GM18508 (cell line): ENCODE results near the gene ZFP62.
A peak's percentile ranks its signal among the peaks of the same experiment; 100 is the strongest.

ENCODE experiments used
- ATAC-seq: cut with Tn5 transposase; IDR thresholded peaks from one replicate; pipeline ENCODE4 v1.9.1; 2021; ENCODE audit warnings: moderate number of reproducible peaks; ENCODE audit not compliant: insufficient read depth, unreplicated experiment

ZFP62 gene

DNA sequence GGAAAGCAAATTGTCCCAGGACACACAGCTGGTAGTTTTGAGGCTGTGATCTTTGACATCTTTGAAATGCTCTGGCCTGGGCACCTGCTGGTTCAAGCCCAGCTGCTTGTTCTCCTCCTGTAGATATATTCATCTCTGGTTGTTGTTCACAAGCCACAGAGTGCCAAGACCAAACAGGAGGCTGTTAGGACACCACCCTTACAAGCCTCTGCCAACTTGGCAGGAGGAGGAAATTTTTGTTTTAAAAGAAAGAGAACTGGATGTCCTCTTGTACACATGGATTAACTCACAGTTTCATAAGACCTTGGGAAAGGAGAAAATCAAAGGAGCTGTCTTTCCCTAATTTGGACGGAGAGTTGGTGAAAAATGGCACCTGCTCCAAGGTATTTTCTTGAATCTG, 8.5 kb upstream of the ZFP62 start:
- ATAC-seq, result no peak

- no peak for ATAC-seq
Observed at GRCh38 chr5:180868960-180869359, 7.9 kb upstream of the ZFP62 start.

DNA sequence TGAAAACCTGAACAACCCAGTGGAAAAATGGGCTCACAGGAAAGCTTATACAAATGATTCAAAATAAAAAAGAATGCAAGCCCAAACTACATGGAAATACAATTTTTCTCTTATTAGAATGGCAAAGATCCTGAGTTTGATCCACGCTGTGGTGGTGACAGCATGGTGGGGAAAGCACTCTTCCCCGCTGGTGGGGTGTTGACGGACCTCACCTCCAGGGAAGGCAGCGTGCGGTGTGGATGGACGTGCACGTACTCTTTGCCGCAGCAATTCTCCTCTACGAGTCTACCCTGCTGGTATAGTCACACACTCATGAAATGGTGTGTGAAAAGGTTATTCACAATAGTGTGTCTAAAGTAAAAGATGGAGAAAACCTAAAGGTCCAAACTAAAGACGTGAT, 5.9 kb upstream of the ZFP62 start:
- ATAC-seq, result no peak

- no peak for ATAC-seq
Observed at GRCh38 chr5:180865981-180866695, 5.1 kb upstream of the ZFP62 start.

- no peak for ATAC-seq
Observed at GRCh38 chr5:180862645-180863044, 1.6 kb upstream of the ZFP62 start.

- ATAC-seq, result peak; percentile 38
Observed at GRCh38 chr5:180860273-180860886, 696 bp downstream of the ZFP62 start.

- ATAC-seq, result no peak
Observed at GRCh38 chr5:180858586-180858985, 2.5 kb downstream of the ZFP62 start.

DNA sequence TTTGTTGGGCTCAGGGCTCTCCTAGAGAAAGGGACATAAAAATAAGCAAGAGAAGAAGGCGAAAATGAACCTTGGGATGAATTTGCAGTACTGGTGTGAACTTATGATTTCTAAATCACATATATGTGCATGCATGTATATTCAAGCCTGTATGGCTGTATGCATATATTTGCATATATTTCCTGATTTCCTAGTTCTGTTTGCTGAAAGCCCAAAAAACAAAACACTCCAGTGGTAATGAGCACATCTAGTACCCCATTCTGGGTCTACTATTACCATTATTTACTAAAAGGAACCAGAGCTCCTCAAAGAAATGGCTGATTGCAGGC, 7.3 kb downstream of the ZFP62 start:
- no peak for ATAC-seq

- no peak for ATAC-seq
Observed at GRCh38 chr5:180853121-180853847, 7.8 kb downstream of the ZFP62 start.

DNA sequence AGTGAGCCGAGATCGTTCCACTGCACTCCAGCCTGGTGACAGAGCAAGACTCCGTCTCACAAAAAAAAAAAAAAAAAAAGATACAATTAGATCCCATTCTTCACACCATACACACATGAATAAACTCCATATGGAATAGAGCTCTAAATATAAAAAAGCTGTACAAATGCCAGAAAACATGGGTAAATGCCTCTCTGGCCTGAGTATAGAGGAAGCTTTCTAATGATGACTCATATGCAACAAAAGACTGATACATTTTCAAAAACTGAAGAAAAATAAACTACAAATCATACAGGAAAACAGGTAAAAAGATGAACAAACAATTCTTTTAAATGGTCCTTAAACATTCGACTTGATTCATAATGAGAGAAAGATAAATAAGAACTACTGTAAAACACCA, 8.6 kb downstream of the ZFP62 start:
- no peak for ATAC-seq

DNA sequence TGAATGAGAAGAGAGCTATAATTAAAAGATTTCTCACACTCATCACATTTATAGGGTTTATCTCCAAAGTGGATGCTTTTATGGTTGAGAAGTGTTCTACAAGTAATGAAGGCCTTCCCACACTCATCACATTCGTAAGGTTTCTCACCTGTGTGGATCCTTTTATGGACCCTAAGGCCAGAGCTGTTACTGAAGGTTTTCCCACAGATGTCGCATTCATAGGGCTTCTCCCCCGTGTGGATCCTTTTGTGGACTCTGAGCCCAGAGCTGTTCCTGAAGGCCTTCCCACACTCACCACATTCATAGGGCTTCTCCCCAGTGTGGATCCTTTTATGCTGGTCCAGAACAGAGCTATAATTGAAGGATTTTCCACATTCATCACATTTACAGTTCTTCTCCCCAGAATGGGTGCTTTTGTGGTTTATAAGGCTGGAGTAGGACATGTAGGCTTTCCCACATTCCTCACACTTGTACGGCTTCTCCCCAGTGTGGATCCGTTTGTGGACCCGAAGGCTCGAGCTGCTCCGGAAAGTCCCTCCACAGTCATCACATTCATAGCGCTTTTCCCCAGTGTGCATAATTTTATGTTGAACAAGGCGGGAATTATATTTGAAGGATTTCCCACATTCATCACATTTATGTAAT, 10.5 kb downstream of the ZFP62 start:
- no peak for ATAC-seq

DNA sequence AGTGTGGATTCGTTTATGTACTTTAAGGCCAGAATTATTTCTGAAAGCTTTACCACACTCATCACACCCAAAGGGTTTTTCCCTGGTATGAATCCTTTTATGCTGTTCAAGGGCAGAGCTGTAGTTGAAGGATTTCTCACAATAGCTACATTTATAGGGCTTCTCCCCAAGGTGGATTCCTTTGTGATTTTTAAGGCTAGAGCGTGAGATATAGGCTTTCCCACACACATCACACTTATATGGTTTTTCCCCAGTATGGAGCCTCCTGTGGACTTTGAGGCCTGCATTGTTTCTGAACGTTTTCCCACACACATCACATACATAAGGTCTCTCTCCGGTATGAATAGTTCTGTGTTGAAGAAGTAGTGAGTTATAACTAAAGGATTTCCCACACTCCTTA, 11.2 kb downstream of the ZFP62 start:
- ATAC-seq, result no peak

DNA sequence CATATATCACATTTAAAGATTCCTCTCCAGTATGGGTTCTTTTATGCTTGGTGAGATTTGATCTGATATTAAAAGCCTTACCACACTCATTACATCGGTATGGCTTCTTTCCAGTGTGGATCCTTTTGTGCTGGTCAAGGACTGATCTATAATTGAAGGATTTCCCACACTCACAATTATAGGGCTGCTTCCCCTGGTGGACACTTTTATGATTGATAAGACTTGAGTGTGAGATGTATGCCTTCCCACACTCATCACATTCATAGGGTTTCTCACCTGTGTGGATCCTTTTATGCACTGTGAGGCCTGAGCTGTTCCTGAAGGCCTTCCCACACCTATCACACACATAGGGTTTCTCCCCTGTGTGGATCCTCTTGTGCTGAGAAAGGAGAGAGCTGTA, 12.2 kb downstream of the ZFP62 start:
- ATAC-seq, result no peak

DNA sequence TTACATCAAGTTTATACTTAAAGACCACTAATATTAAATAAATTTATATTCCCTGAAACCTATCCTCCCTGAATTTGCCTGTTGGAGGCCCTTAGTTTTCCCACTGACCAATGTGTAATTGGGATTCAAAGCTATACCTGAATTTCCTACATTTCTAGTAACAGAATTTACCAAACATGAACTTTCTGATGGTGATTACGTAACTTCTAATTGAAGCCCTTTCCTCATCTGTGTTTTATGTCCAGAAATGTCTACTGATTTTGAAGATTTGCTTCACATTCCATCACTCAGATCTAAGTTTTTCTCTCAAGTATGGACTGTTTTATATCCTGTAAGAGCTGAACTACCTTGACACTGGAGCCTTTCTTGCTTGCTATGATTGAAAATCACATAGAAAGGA, 12.8 kb downstream of the ZFP62 start:
- no peak for ATAC-seq

DNA sequence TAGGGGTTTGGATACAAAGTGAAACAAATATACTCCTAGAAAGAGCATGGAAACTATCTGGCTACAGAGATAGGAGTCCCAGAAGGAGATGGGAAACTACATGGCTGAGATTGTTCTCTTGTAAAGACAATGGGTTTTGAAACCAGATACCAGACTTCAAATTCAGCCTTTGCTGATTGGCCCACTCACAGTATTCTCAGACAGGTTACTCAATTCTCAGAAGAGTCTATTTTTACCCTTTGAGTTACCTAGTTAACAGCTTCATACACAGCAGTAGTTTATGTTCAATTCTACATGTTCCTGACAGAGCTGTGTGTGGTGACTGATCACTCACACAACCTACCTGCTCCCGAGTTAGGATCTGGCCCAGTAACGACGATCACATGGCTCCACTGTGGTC, 14.1 kb downstream of the ZFP62 start:
- ATAC-seq, result no peak

GRCh38 chr5:180844858-180845257, 16.2 kb downstream of the ZFP62 start:
- no peak for ATAC-seq

DNA sequence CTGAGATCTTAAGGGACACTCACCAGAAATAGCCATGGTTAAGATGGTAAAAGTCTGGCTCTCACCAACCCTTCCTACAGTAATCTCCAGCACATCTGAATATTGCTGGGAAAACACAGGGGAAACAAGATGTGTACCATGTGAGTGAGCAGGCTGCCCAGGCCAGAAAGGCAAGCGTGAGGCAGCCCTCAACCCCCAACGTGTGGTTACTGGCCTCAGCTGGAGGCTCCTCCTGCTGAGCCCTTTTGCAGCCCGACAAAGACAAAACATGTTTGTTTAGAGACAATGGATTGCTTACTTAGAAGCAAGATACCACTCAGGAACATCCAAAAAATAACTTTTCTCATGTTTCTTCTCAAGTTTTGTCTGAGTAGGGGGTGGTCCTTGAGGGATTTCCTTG, 16.6 kb downstream of the ZFP62 start:
- ATAC-seq, result no peak

- no peak for ATAC-seq
Observed at GRCh38 chr5:180839935-180840334, 21.1 kb downstream of the ZFP62 start.

DNA sequence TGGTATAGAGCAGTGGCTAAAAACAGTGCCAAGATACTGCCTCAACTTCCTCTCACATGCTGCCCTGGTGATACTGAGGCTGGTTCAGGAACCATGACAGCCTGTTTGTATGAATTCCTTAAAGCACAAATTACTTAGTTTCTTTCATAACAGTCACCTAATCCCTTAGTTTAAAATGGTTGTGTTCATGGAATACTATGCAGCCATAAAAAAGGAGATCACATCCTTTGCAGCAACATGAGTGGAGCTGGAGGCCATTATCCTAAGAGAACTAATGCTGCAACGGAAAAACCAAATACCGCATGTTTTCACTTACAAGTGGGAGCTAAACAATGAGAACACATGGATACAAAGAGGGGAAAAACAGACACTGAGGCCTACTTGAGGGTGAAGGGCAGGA, 21.8 kb downstream of the ZFP62 start:
- no peak for ATAC-seq

DNA sequence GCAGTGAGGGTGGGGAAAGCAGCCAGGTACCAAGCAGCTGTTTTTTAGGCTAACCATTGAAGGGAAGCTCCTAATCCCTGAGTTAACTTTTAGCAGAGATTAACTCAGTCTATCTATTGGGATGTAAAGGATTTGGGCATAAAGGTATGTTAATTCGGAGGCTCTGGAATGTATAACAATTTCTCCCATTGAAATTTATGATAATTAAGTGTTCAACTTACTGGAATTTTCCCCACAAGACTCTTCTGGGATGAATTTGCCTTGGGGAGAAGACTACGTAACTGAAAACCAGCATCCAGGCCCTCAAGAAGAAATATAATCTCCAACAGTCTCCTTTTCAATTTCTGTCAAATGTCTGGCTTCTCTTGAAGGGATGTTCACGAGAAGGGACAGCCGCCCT, 23.6 kb downstream of the ZFP62 start:
- ATAC-seq, result no peak

DNA sequence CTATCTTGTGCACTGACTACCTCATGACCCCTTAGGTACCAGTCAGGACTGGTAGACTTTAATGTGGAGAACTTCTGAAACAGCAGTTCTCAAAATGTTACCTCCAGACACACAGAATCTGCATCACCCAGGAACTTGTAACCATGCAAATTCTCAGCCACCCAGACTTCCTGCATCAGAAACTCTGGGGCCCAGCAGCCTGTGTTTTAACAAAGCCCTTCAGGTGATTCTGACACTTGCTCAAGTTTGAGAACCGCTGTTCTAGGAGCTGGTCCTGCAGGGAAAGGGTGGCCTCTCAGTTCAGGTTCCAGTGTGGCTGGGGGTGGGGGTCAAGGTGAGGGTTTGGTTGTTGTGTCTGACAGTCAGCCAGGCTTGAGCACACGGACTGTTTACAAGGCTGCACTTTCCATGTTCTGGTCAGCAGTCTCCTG, 28.4 kb downstream of the ZFP62 start:
- no peak for ATAC-seq
